GM21381 (cell line): Measurements from ENCODE around the gene TRDMT1.
A peak's percentile ranks its signal among the peaks of the same experiment; 100 is the strongest.

Source experiments
- ATAC-seq: cut with Tn5 transposase; IDR thresholded peaks from one replicate; pipeline ENCODE4 v1.9.1; 2021; ENCODE audit warnings: mild to moderate bottlenecking, moderate library complexity; ENCODE audit not compliant: unreplicated experiment

Gene TRDMT1

DNA sequence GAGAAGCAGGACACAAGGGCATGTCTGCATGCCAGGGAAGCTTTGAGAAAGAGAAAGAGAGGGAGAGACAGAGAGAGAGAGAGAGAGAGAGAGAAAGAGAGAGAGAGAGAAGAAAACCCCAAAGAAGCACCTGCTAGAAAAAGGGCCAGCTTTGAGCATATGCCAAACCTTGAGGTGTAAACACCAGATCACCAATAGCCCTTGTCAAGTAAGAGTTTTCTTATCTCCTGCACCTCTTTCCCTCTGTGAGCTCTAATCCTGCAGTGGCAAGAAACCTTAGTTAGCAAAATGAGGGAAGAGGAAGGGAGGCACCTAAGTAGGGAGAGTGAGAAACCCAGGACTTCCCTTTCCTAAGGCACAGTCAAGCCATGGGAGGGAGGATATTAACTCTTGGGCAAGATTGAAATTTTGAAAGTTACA, 11.3 kb upstream of the TRDMT1 start:
- ATAC-seq: no peak

DNA sequence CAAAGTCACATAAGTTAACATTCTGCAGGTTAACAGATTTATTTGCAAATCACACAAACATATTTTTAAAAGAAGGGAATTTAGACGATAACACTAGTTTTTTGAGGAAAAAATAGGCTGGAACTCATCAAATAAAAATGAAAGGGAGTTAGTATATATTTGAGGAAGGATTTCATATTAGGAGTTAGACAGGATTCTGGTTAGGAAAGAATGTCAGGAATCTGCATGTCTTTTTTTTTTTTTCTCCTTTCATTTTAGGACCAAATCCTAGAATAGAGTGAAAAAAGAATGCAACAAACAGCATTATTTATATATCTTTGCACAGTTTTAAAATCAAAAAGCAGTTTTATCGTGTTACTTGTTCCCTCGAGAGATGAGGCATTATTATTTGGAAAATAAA, 8.9 kb upstream of the TRDMT1 start:
- no peak for ATAC-seq

DNA sequence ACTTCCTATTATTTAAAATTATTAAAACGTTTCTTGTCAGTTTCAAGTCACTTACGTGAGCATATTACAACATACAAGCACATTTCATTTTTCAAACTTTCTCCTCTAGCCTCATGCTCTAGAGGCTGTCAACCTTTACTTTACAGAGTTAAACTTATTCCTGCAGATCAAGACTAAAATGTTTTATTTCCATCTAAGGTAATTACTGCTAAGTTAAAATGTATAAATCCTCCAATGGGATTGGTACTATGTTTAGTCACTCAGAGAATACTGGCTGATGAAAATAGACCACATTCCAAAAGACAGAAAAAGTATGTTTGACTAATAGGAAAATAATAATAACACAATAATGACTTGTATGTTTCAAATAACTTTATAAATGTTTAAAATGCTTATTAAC, 8.4 kb upstream of the TRDMT1 start:
- ATAC-seq: no peak

DNA sequence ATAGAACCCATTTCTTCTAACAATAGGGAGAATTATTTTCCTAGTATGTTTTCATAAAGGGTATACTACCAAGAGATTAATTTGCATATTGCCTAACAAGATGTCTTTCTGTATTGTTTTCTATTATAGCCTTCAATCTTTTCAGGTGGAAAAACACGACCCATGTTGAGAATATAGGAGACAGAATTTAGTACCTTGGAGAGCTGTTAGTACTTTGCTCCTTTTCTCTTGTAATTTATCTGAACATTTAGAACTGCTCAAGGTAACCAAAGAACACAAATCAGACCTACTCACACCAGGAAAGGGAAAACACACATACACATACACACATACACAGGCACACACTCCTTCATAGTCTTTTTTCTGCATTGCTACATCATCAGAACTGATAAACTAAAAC, 7.8 kb upstream of the TRDMT1 start:
- no peak for ATAC-seq

DNA sequence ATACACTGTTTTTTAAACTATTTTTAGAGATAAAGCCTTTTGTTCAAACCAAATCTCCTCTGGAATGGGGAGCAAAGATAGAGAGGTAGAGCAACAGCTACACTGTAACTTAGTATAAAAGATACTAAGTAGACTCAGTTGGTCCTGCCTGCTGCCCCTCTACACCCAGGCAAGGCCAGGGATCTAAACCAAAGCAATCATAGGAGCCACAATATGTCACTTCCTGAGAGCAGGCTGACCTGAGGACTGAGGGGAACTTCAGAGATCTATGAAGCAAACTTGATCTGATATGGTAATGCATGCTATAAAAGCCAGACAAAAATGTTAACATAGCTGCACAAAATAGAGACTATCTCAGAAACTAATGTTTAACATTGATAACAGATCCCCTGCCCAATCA, 7.0 kb upstream of the TRDMT1 start:
- no peak for ATAC-seq

DNA sequence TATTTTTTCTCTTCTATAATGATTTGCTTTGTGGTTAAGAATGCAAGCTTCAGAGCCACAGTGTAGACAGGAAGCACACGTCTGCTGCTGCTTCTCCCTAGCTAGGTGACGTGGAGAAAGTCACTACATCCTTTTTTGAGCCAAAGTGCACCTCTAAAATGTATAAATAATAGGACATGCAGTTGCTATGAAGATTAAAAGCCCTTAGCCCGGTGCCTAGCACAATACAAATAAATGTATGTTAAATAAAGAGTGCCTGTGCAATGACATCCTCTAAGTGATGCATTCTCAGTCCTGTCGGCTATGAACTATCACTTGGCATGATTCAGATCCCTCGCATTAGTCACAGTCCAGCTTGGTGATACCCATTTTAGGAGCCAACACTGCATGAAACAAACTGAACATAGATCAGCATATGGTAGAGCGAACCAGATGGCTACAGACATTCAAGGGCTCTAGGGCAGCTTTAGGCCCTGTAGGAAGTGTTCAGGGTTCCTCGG, 4.8 kb upstream of the TRDMT1 start:
- ATAC-seq: peak; percentile 39

DNA sequence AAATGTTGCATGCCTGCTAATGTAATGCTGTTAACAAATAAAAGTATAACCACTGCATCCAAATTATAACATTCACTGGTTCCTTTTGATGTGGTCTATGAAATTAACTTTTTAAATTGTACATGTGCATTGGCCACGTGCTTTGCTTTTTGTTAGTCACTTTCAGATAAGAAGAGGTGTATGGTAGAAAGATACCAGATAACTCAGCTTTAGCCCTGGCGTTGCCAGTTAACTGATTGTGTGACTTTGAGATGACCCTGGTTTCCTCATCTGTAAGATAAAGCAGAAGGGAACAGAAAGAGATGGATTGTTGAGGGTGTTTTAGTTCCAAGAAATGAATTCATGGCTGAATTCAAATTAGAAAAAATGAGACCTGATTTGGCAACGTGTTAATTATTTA, 1.9 kb upstream of the TRDMT1 start:
- no peak for ATAC-seq

DNA sequence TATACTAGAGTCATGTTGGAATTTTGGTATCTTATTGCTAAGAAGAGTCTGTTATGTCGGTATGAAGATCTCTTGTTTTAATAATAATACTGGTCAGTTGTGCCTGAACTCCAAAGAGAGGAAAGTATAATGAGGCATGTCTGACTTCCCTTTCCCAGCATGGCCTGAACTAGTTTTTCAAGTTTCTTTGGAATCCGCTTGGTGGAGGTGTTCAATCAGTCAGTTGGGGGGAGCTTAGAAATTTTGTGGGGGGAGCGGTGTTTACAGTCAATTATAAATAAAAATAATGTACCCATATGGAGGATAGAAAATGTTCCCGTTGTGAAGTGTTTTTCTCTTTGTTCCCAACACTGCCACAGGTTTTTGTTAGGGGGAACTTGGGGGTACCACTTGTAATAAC, 1.5 kb upstream of the TRDMT1 start:
- no peak for ATAC-seq

DNA sequence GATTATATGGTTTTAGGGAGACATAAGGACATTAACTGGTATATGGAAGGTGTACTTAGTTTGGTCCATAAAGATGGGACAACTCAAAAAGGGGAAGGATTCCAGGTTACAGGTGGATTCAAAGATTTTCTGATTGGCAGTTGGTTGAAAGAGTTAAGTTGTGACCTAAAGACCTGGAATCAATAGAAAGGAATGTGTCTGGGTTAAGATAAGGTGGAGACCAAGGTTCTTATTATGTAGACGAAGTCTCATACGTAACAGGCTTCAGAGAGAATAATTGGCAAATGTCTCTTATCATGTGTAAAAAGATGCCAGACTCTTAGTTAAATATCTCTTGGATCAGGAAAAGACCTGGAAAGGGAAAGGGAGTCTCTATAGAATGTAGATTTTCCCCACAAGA, 1.0 kb upstream of the TRDMT1 start:
- ATAC-seq: no peak

DNA sequence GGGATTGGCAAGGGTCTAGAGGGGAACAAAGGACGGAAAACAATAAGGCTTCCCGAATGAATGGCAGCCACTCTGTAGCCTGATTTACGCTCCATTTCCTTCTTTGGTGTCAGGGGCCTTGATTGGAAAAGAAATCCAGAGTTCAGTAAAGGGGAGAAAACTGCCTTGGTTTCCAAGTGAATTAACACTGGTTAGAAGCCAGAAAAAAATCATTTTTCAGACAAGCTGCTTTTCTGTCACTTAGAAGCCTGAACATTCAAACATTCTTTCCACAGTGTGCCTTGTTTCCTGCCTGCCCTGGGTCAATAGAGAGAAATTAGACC, 283 bp upstream of the TRDMT1 start:
- no peak for ATAC-seq

DNA sequence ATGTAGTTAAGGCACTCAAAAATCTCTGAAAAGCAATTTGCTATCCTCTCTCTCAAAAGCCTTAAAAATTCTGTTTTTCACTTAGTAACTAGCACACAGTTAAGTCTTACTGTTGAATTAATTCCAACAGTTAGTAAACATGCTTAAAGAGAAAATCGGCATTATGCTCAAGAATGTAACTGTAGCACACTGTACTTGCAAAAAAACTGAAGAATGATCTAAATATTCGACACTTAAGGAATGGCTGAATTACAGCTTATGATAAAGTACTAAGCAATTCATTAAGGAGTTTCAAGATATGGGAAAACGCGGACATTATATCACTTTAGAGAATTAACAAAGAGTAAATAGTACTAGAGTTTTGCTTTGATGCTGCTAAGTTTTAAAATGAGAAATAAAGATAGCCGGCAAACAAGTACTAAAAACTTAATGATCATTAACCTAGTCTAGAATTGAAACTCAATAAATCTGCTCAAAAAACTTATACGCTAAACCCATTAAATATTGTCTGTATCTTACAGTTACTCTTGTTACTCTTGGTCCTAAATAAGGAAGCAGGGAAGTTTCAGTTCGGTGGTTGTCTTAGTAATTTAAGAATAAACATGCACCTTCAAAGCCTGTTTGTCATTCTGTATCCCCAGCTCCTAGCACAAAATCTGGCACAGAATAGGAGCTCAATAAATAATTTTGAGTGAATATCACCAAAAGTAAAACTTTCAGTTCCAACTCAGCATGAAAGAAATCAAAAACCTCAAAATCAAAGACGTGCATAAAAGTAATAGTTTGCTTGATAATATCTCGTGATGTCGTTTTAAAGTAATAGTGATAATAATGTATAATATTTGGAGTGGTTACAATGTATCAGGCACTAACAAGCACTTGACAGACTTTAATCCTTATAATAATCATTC, 1.2 kb downstream of the TRDMT1 start:
- no peak for ATAC-seq

DNA sequence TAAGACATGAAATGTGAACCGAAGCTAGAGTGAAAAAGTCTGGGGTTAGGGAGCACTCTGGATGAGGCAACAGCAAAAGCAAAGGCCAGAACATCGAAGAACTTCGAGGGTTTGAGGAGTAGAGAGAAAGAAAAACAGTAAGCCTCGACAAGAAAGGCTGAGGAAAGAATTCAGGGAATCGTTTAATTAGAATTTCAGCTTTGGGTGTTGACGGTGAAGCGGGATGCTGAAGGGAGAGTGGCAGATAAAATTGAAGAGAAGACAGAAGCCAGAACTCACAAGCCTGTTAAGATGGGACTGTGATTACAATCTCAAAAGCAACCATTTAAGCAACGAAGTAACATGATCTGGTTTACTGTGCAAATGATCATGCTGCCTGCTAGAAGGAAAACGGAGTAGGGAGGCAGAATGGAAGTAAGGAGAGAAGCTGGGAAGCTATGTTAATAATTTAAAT, 2.1 kb downstream of the TRDMT1 start:
- ATAC-seq: no peak

DNA sequence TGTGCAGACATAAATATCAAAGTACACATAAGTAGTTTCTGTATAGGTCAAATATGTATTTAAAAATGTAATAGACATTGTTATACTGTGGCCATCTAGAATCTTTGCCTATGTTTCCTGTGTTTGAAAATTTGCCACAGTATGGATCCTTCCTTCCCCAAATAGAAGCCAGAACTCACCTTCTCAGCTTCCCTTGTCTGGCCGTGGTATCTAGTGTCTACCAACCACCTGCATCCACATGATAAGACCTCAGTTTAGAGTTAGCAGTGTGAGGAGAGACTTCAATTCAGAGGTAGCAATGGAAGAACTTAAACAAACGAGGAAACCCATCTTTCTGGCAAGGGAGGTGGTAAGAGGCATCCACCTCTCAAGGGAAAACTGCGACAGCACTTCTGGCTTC, 4.9 kb downstream of the TRDMT1 start:
- ATAC-seq: no peak

DNA sequence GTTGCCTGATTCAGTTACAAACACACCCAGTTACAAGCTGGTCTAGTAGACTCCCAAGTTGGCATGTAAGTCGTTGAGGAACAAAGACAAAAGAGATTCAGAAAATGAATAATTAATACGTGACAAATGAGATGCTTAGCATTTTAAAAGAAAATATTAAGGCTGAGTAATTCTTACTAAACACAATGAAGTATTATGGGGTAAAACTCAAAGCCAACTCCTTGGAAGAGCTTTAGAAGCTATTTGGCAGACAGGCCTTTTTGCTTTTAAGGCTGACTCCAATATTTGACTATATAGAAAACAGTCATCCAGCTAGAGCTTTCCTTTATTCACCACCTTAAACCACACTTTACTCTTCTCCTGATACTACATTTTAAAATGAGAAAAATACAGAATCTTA, 5.4 kb downstream of the TRDMT1 start:
- ATAC-seq: no peak

DNA sequence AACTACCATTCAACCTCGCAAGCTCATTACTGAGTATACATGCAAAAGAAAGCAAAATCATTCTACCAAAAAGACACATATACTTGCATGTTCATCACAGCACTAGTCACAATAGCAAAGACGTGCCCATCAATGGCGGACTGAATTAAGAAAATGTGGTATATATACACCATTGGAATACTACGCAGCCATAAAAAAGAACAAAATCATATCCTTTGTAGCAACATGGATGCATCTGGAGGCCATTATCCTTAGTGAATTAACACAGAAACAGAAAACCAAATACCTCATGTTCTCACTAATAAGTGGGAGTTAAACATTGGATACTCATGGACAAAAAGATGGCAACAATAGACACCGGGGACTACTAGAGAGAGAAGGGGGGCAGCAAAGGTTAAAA, 6.4 kb downstream of the TRDMT1 start:
- ATAC-seq: no peak

DNA sequence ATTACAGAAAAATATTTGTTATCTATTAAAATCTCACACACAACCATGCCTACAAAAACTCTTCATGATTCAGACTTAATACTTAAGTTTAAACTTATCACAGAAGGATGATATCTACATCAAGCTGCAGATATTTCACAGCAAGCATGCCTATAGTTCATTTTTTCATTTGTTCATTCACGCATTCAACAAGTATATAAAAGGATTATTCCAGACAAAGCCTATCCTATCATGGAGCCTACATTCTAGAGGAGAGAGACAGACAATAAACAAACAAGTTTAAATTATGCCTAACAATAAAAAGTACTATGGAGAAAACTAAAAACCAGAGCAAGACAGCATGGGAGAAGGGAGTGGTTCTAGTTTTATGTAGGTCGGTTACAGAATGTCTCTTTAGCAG, 10.9 kb downstream of the TRDMT1 start:
- ATAC-seq: no peak

DNA sequence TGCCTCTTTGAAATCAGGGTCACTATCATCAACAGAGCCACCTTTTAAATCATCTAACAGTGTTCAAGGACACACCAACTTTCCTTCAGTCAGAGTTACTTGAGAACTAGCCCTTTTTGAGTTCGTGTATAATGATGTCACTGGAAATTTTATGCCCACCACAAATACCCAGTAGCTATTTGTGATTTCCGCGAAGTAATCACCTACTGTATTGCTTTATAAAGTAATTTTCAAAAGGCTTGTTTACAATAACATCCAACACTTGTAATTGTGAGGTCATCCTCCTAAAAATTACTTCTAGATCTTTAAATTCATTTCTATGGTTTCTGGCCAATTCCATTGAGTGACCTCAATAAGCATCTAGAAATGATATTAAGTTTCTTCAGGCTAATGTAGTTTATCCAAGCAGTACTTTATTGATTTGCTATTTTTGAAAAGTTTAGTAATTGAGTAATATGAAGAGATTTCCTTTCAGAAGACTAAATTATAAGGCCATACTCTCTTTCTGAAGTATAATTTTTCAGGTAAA, 12.8 kb downstream of the TRDMT1 start:
- no peak for ATAC-seq

DNA sequence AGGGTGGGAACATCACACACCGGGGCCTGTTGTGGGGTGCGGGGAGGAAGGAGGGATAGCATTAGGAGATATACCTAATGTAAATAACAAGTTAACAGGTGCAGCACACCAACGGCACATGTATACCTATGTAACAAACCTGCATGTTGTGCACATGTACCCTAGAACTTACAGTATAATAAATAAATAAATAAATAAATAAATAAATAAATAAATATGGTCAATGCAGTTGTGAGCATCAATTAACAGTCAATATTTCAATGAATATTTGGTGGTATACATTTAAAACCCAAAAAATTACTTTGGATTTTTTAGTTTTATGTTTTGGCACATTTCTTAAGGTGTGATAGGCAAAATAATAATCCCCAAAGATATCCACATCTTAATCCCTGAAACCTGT, 15.6 kb downstream of the TRDMT1 start:
- no peak for ATAC-seq

DNA sequence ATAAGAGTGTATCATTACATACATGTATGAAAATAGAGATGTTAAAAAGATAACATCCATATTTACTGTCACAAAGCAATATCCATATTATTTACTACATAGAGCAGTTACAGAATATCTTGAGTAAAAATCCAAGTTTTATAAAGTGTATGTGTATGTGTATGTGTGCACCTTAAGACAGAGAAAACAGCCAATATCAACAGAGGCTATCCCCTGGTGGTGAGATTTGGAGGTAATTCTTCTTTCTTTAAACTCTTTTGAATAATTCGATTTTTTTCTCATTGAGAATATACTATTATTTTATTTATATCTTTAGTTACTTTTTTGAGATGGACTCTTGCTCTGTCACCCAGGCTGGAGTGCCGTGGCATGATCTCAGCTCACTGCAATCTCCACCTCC, 18.4 kb downstream of the TRDMT1 start:
- ATAC-seq: no peak

DNA sequence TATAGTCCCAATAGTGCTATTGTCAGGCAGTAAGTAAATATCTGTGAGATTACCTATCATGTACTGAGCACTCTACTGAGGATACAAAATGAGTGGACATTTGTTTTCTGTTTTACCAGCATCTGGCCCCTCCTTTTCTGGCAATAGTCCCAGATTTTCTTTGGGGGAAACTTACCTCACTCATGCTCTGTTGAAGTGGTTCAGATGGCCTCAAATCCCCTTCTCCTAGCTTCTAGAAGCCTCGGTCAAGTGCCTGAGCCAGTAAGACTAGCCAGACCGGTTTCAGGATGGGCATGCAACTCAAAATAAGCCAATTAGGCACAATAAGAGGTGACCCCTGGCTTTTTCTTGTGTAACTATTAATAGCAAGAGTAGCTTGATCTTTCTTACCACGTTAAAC, 19.7 kb downstream of the TRDMT1 start:
- ATAC-seq: no peak

DNA sequence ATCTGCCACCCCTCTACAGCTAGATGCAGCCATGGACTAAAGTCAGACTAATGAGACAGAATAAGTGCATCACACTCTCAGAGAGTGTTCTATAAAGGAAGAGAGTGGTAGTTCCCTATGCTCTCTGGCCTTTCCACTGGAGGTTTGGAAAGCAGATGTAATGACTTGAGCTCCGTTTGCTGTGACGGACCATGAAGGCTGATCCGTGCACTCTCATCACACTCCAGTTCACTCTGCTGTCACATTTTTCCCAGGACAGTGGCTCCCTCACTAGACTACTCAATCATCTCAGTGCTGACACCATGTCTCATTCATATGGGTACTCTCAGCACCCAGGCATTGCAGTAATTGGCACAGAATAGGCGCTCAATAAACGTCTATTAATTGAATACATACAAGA, 20.4 kb downstream of the TRDMT1 start:
- no peak for ATAC-seq

DNA sequence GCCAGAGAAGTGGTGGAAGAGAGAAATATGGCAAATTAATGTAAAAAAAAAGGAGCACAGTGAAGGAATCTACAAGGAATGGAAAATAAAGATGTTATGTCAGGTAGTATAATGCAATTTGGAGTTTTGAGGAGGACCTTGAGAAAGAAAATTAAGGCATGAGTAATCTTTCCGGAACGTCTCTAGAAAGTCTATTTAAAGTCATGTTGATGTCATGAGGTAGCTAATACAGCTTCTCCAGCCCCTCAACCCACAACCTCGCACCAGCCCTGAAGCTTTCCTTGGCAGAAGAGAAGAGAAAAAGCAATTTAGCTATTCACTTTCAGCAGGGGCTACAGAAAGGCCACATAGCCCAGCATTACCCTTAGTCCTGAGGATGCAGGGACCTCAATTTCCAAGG, 22.5 kb downstream of the TRDMT1 start:
- no peak for ATAC-seq

DNA sequence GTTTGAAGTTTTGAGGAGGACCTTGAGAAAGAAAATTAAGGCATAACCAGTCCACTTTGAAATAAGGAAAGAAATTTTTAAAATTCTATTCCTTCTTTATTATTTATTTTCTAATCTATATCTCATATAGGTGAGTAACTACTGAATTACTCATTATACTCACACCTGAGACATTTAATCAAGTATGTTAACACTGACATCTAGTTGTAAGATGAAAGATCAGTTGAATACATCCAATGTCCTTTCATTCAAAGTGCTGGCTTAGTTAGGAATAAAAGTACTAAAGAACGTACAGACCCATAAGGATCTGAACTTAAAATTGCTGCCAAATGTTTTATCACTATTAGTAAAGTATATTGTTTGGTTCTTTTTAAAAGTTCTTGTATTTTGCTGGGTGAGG, 23.5 kb downstream of the TRDMT1 start:
- ATAC-seq: no peak
